GM12872 (cell line): ENCODE measurements around the gene CRABP2.

Experiments
- TF ChIP-seq, protein P1 (sequence below): IDR thresholded peaks from 3 replicates; pipeline ENCODE4 v1.5.1; 2011; ENCODE audit warnings: low read depth, mild to moderate bottlenecking, low read length, moderate library complexity; ENCODE audit not compliant: insufficient read depth

The CRABP2 gene

DNA sequence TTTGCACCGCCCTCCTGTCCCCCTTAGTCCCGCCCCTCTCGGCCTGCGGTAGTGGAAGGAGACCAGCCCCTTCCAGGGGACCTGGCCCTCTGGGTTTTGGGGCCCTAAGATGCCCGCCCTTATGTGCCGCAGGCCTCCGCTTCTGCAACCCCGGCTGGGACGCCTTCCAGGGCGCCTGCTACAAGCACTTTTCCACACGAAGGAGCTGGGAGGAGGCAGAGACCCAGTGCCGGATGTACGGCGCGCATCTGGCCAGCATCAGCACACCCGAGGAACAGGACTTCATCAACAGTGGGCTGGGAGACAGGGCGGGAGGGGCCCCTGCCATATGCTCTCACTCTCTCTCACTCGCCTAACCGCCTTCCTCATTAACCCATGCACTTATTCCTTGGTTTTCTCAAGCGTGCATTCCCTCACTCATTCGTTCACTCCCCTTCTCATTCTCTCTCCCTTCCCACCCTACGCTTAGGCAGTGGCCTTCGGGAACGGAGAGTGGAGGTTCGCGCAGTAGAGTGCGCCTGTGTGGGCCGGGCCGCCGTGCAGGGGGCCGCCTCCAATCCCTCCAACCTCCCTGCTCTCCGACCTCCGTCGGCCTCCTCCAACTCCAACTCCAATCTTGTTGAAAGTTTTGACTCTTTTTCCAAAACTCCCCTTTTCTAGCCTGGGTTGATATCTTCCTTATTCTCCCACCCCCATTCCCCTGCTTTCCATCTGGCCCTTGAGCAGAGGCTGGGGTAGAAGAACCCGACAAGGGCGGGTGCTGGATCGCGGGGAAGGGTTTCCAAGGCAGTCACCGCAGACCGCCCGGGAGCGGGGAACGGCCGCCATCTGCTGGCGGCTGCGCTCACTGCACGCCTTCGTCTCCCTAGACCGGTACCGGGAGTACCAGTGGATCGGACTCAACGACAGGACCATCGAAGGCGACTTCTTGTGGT lies 48.3 kb downstream of the CRABP2 start:
- TF ChIP-seq, protein P1, sequence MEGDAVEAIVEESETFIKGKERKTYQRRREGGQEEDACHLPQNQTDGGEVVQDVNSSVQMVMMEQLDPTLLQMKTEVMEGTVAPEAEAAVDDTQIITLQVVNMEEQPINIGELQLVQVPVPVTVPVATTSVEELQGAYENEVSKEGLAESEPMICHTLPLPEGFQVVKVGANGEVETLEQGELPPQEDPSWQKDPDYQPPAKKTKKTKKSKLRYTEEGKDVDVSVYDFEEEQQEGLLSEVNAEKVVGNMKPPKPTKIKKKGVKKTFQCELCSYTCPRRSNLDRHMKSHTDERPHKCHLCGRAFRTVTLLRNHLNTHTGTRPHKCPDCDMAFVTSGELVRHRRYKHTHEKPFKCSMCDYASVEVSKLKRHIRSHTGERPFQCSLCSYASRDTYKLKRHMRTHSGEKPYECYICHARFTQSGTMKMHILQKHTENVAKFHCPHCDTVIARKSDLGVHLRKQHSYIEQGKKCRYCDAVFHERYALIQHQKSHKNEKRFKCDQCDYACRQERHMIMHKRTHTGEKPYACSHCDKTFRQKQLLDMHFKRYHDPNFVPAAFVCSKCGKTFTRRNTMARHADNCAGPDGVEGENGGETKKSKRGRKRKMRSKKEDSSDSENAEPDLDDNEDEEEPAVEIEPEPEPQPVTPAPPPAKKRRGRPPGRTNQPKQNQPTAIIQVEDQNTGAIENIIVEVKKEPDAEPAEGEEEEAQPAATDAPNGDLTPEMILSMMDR, result peak; percentile 100

DNA sequence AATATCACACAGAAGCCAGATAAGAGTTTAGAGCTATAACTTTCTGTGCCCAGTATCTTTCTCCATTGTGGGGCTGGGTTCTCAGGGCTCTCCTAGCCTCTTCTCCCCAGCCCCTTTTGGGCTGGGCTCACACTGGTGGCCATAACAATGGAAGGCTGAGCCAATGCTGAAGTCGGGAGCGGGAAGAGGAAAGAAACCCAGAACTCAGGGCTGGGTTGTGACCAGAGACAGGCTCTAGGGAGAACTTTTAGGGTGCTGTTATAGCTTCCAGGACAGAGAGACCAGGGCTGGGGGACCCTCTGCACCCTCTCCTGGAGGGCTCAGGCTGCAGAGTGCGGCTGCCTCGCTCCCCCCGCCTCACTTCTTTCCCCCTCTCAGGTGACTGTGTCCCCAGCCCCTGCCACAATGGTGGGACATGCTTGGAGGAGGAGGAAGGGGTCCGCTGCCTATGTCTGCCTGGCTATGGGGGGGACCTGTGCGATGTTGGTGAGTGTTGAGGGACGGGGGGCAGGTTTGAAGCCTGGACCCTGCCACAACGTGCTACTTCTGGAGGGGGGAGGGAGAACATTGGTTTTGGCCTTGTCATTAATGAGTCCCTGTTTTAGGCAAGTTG lies 49.4 kb downstream of the CRABP2 start:
- TF ChIP-seq, protein P1, result no peak

DNA sequence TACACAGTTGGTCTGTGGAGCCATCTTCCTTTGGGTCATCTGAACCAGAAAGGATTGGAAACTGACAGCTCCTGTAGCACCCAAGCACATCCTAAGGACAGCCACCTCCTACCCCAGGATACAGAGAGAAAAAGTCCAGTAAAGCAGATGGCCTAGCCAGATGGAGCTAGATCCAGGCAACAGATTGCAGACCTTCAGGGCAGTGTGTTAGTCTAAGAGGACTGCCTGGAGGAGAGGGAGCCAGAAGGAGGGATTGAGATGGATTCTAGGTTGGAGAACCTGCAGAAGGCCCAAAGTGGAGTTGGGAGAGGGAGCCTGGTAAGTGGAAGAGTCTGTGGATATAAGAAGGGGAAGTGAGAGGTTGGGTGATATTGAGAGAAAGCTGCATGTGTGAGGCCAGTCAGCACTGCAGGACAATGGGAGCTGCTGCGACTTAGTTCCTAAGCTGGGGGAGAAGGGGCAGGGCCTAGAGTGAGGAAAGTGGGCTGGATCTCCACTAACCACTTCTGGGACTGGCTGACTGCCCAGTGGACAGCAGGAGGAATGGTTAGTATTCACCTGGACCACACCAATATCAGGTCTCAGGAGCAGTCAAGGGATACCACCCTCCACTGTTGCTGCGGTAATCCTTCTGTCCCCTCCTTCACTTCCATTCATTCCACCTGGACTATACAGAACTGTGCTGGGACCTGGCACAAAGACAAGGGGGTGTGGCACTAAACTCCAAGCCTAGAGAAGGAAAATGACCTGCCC lies 50.1 kb downstream of the CRABP2 start:
- TF ChIP-seq, protein P1, result no peak

DNA sequence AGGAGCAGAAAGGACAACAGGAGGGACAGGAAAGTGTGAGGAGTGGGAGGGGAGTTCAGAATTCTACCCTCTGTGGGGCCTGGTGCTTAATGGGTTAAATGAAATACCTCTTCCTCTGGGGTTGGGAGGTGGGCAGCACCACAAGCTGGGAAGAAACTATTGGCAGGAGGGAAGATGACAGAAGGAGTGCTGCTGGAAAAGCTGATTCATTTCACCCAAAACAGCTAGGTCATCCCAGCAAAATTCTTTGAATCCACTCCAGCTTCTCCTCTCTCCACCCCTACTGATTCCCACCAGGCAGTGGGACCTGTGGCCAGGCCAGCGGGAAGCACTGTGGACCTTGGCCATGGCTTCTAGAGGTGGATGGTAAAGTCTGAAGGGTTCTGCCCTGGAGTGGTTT lies 50.7 kb downstream of the CRABP2 start:
- TF ChIP-seq, protein P1, result no peak

DNA sequence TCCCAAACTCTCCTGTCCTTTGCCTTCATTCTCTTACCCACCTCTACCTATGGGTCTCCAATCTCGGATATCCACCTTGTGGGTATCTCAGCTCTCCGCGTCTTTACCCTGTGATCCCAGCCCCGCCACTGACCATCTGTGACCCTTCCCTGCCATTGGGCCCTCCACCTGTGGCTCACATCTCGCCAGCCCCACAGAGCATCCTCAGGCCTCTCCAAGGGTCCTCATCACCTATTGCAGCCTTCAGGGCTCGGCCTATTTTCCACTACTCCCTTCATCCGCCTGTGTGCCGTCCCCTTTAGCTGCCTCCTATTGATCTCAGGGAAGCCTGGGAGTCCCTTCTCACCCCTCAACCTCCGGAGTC lies 52.4 kb downstream of the CRABP2 start:
- TF ChIP-seq, protein P1, result no peak

DNA sequence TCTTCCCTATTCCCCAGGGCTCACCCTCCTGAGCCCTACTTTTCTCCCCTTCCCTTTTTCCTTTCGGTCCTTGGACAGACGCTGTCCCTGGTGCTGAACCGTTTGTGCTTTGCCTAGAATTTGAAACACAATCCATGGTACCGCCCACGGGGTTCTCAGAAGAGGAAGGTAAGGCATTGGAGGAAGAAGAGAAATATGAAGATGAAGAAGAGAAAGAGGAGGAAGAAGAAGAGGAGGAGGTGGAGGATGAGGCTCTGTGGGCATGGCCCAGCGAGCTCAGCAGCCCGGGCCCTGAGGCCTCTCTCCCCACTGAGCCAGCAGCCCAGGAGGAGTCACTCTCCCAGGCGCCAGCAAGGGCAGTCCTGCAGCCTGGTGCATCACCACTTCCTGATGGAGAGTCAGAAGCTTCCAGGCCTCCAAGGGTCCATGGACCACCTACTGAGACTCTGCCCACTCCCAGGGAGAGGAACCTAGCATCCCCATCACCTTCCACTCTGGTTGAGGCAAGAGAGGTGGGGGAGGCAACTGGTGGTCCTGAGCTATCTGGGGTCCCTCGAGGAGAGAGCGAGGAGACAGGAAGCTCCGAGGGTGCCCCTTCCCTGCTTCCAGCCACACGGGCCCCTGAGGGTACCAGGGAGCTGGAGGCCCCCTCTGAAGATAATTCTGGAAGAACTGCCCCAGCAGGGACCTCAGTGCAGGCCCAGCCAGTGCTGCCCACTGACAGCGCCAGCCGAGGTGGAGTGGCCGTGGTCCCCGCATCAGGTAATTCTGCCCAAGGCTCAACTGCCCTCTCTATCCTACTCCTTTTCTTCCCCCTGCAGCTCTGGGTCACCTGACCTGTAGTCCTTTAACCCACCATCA lies 53.0 kb downstream of the CRABP2 start:
- TF ChIP-seq, protein P1, result no peak
